ENCODE measurements around the gene SMAD5.

The SMAD5 gene

DNA sequence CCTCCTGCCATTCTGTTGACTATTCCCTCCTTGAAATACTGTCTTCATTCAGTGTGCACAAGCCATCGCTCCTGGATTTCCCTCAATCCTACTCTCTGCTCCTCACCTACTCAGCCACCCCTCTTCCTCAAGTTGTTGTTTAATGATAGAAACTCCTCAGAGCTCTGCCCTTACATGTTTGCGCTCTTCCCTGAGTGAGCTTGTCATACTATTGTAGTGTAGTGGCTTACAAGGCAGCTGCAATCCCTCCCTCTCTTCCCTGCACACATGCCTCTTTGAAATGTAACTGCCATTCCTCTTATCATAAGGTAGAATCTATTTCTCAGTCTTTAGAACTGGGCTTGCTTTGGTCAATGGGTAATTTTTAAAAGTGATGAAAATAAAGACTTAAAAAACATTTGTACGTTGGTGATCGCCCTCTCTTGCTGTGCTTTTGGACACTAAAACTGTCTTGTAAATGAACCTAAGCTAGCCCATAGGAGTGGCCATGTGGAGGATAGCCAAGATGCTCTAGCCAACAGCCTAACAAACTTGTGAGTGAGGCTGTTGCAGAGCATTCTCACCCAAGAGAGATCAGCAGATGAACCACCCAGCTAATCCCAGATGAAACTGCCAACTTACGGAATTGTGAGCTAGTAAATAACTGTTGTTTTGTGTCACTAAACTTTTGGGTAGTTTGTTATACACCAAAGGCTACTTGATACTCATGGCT is 18.1 kb upstream of the SMAD5 start:
- no peak for DNase-seq

DNA sequence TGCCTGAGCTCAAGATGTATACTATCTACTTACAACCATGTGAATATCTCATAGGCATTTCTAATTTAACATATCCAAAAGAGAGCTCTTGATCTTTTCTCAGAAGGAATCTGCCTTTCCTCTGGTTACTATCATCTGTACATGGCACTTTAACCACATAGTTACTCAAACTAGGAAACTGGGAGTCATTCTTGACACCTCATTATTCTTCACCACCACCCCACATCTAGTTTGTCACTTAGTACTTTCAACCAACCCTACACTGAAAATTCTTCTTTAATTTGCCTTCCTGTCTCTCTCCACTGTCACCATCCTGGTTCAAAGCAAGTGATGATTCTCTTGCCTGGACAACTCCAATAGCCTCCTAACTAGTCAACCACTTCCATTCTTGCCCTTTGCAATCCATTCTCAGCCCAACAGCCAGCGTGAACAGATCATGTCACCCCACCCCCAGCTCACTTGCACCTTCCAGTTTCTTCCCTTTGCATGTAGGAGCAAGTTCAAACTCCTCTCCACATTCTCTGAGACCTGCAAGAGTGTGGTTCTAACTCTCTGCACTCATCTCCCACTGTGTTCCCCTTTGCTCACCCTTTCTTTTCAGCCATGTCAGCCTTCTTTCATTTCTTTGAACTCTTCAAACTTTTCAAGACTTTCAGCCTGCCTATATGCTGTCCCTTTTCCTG is 17.3 kb upstream of the SMAD5 start:
- DNase-seq = no peak

GRCh38 chr5:136120529-136120928 is 12.1 kb upstream of the SMAD5 start:
- no peak for DNase-seq

- no peak for DNase-seq
These were observed 9.3 kb upstream of the SMAD5 start for GRCh38 chr5:136123236-136123768.

- no peak for DNase-seq
These were observed 5.1 kb upstream of the SMAD5 start for GRCh38 chr5:136127560-136127959.

- DNase-seq = peak in 1 of 56 donors; percentile 1
These were observed 4.2 kb upstream of the SMAD5 start for GRCh38 chr5:136128481-136128880.

DNA sequence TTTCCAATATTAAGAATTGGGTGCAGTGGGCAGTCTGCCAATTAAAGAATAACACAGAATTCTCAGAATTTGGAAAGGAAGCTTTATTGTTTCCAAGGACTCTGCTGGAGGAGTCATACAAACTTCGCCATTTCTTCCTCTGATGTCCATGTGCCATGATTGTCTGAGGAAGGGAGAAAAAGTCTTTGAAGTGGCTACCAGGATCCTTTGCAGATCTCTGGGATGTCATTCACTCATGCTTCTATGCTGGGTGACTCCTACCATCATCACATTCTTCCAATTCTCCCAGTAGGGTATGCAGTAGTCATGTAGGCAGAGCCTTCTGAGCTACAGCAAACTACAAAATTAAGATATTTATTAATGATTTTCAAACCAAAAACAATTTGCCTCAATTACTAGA is 3.2 kb upstream of the SMAD5 start:
- no peak for DNase-seq

- DNase-seq = no peak
These were observed 2.1 kb upstream of the SMAD5 start for GRCh38 chr5:136130581-136130980.

DNA sequence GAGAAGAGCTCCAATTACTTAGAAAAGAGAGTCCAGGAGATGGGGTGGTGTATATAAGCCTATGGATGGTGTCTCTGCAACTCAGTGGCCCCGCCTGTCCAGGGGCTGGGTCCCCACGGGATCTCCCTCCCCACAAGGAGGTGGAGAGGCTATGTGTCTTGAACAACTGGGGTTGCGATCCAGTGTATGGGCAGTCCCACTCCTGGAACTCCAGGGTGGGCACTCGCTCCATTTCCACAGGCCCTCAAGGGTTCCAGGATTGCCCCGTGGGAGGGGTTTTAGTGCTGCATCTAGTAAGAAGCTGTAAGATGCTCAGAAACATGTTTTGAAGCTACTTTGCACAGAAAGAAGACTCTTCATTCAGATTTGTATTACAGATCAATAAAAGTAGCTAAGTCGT is 558 bp upstream of the SMAD5 start:
- peak in 26 of 56 donors; percentile 1 to 38 (median 10) for DNase-seq

GRCh38 chr5:136133222-136133921 is 727 bp downstream of the SMAD5 start:
- peak in 44 of 56 donors; percentile 1 to 57 (median 40) for DNase-seq

DNA sequence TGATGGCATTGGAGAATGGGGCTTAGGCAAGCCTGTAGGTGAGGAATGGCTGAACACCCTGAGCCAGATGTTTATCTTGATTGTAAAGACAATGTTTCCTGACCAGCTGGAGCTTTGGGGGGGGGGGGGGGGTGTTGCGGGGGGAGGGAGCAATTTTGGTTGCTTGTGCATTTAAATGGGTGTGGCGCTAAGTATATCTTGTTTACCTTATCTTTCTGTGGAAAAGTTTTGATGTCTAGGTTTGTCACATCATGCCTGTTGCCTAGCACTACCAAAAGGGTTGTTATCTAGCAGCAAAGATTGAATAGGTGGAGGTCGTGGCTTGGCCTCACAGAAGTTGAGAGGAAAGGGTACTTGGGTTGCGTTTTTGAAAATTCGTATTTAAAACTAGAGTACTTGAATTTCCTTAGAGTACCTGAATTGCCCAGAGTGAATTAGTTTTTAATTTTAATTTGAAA is 1.3 kb downstream of the SMAD5 start:
- DNase-seq = no peak

- no peak for DNase-seq
These were observed 2.0 kb downstream of the SMAD5 start for GRCh38 chr5:136134653-136135052.

DNA sequence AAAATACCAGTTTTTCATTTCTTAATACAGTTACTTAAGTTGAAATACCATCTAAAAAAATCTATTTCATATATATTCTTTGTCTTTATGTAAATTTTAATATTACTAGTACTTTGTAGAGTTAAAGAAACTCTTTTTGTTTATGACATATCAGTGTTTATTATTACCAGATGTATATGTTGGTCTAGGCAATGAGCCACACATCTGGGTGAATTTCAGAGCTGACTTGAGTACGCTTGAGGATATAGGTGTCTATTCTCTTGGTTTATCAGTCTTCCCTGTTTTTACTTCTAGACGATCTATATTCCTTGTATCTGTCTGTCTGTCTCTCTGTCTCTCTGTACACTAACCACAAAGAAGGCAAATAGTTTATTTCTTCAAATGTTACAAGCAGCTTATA is 2.9 kb downstream of the SMAD5 start:
- DNase-seq = no peak

- no peak for DNase-seq
These were observed 5.0 kb downstream of the SMAD5 start for GRCh38 chr5:136137497-136138220.

DNA sequence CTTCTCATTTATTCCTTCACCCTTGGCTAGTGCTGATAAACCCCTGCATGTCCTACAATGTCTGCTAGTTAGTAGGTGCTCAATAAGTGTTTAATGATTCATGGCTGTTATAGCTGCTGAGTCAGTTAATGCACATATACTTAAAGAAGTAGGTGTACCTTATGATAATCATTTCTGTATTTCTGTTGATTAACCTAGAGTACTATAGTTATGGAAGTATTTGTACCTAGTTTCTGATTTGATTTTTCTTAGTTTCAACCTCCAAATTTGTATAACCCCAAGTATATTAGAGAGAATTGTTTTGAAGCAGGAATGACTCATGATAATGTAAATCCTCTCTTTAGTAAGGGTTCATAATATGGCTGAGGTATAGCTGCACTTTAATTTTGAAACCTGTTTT is 8.9 kb downstream of the SMAD5 start:
- DNase-seq = no peak

- no peak for DNase-seq
These were observed 10.7 kb downstream of the SMAD5 start for GRCh38 chr5:136143312-136143711.

DNA sequence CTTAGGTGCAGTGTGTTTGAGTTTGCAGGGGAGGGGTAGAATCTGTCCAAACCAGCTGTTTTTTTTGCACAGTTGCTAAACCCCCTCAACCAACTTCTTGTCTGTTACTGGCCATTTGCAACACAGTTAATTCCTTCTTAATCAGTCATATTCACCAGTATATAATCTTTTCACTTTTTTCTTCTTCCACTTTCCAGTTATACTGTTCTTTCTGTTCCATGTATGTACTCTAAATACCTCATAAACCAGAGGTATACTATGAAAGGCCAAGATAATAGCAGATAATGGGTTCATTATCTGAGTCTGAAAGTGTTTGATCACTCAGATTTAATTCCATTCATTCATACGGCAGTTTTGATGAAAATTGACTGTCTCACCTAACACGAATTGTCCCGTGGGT is 11.1 kb downstream of the SMAD5 start:
- DNase-seq = no peak

DNA sequence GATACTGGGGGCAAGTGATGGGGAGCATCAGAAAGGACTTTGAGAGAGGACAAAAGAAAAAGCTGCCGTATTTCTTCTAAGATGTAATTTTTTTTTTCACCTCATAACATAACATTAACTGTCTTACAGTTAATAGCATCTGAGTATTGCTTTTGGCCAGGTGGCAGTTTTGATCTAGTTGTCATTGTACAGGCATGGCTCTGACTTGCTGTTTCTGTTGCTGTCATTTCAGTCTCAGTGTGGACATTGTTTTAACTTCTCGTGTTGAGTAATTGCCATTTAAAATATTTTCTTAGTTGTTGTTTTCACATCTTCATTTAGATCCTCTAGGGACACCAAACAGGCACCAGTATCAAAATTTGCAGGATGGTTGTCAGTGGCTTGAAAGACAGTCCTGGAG is 12.4 kb downstream of the SMAD5 start:
- DNase-seq = no peak

- DNase-seq = no peak
These were observed 13.6 kb downstream of the SMAD5 start for GRCh38 chr5:136146201-136146600.

DNA sequence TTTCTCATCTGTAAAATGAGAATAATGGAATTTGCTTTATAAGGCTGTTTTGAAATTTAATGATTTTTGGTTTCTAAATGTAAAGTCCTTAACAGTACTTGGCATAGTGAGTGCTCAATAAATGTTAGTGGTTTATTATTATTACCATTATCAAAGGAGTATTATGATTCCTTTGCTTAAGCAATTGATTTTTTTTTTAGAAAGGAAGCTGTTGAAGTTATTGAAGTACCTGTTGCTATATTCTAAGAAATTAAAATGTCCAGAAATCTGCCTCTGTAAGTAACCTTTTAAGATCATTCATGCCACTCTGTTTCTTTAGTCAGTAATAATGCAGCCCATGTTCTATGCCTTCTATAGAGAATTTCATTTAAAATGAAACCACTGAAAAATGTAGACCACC is 15.0 kb downstream of the SMAD5 start:
- no peak for DNase-seq

GRCh38 chr5:136149891-136150290 is 17.2 kb downstream of the SMAD5 start:
- no peak for DNase-seq
